Medulla oblongata (tissue), 1 donor: Measurements from ENCODE around the gene CCDC91.
A peak's percentile ranks its signal among the peaks of the same experiment; 100 is the strongest.
"Not testable (repeated sequence)": the region's sequence is repeated elsewhere in the genome, so short reads cannot be mapped to it uniquely, and the experiment has no call there.

Source experiments
- DNase-seq: peaks from one replicate; pipeline ENCODE4 v3.0.0-alpha.2; 2015; ENCODE audit errors: extremely low spot score

The CCDC91 gene

DNA sequence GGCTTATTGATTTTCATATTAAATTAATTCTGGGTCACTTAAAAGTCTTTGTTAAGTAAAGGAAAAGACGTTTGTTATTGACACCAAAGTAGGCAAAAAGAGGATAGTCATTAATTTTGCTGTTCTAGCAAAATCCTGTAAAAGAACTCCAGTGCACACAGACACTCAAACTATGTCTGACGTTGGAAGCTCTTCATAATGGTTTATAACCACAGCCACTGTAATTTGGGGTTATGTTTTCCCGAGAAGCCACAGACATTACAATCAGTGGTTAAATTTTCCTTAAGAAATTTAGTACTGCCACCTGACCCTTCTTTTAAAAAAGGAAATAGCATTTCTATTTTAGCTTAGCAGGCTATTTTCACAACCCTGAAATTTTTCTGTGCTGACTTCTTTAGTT is 267.5 kb downstream of the CCDC91 start:
- no peak for DNase-seq

DNA sequence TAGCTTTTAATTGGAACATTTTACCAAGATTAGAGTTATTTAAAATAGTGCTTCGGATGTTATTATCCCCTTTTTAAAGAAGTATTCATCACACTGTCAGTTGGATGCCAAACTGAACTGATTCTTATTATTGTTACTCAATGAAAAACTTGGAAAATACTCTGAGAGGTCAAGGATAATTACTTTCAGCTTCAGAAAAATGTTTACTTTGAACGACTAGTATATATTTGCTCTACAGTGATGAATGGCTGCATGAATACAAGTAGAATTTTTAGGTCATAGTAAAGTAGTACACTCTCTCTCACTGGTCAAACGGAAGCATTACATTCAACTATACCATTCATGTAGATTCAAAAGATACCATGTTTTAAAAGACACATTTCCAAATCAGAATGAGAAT is 269.2 kb downstream of the CCDC91 start:
- DNase-seq: no peak

DNA sequence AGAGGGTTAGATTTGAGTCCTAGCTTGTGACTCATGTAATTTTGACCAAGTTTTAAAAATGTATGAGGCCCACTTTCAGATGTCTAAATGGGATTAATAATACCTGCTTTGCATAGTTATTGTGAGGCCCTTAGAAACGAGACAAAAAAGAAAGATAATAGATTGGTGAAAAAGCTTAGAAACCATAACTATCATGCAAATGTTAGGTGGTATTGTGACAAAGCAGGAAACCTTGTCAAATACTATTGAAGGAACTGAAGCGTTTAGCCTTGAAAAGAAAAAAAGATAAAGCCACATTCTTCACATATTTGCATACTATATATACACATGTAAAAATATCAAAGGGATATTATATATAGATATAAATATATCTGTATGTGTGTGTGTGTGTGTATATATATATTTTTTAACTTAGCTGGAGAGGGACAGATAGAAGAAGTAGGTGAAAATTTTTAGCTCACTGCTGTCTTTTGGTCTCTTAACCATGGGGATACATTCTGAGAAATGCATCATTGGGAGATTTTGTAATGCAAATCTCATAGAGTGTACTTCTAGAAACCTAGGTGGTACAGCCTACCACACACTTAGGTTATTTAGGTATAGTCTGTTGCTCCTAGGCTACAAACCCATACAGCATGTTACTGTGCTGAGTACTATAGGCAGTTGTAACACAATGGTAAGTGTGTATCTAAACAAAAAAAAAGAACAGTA is 270.3 kb downstream of the CCDC91 start:
- no peak for DNase-seq

DNA sequence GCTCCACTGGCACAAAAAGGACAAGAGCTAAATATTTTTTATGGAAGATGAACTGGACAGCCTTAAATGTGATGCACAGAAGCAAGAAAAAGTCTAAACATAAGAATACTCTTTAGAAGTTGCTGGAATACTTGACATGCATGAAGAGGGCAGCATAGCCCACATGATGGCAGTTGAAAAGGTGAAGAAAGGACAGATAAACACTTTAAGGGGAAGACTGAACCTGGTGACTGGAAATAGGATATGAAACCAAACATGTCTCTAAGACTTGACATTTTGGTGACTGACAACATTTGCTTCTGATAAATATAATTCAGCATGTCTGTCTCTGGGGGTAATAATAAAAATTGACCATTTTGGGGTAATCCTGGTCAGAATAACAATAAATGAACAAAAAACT is 273.1 kb downstream of the CCDC91 start:
- no peak for DNase-seq

DNA sequence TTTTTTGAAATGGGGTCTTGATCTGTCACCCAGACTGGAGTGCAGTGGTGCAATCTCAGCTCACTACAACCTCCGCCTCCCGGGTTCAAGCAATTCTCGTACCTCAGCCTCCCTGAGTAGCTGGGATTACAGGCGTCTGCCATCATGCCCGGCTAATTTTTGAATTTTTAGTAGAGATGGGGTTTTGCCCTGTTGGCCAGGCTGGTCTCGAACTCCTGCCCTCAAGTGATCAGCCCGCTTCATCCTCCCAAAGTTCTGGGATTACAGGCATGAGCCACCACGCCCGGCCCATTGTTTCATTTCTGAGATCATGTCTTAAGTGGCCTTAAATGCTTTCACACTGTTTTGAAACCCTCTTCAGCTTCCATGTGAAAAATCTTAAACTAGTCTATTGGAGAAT is 281.5 kb downstream of the CCDC91 start:
- DNase-seq: not testable (repeated sequence)

DNA sequence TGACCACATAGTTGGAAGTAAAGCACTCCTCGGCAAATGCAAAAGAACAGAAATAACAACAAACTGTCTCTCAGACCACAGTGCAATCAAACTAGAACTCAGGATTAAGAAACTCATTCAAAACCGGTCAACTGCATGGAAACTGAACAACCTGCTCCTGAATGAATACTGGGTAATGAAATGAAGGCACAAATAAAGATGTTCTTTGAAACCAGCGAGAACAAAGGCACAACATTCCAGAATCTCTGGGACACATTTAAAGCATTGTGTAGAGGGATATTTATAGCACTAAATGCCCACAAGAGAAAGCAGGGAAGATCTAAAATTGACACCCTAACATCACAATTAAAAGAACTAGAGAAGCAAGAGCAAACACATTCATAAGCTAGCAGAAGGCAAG is 285.9 kb downstream of the CCDC91 start:
- DNase-seq: peak; percentile 24

DNA sequence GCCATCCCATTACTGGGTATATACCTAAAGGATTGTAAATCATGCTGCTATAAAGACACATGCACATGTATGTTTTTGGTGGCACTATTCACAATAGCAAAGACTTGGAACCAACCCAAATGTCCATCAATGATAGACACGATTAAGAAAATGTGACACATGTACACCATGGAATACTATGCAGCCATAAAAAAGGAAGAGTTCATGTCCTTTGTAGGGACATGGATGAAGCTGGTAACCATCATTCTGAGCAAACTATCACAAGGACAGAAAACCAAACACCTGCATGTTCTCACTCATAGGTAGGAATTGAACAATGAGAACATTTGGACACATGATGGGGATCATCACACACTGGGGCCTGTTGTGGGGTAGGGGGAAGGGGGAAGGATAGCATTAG is 288.8 kb downstream of the CCDC91 start:
- not testable (repeated sequence) for DNase-seq

DNA sequence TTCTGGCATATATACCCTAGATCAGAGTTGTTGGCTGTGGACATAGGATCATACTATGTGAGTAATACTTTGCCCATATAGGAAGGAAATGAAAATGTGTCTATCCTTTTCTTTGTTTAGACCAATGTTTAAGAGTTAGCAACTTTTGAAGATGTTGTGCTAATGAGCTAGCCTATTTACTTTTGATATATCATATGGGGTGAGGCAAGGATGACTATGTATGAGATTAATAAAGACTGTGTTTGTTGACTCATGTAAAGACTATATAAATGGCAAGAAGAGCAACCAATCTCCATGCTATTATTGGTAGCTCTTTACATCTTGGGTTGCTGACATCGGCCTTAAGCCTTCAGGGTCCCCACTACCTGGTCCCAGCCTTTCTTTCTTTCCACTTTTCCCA is 289.4 kb downstream of the CCDC91 start:
- DNase-seq: no peak

DNA sequence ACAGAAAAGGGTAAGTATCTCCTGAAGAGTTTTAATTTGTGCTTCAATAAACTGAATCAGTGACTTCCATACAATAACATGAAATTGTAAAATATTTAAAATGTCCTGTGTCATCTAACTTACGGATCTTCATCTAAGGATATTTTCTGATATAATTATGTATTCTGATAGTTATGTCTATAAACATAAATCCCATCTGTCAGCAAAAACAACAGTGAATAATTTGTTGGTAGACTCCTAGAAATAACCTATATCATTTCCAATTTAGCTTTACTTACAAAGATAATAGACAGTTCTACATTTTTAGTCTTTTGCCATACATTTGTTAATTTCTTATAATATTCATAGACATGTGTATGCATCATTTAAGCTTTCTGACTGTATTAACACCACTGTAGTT is 293.9 kb downstream of the CCDC91 start:
- DNase-seq: no peak

DNA sequence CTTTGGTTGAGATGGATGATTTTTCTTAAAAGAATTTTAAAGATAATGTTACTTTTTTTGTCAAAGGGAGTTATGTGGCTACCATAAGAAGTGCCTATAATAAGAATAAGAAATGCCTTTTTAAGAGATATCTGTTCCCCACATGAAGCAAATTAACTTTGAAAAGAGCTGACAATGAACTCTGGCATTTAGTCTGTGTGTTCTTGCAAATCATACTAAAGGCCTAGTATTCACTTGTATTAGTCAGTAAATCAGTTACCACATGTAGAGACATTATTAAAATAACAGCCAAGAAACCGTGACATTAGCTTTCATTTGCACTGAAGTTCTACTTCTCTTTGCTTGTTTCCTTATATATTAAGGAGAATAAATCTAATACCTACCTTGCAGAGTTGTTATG is 296.3 kb downstream of the CCDC91 start:
- no peak for DNase-seq

DNA sequence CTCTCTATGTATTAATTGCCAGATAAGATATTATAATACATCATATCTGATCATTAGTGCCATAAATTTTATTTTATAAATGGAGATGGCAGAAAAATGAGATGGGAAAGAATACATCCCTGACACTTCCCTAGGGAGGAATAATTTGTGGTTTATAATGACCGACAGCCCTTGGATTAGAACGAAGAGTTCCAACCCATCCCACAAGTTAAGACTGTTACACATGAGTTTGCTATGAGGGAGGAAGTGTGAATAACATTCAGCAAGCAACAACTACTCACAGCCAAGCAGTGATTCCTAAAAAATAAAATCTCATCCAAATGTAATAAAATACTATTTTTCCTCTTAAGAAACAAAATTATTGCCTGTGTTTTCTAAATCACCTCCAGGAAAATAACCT is 299.0 kb downstream of the CCDC91 start:
- DNase-seq: no peak

DNA sequence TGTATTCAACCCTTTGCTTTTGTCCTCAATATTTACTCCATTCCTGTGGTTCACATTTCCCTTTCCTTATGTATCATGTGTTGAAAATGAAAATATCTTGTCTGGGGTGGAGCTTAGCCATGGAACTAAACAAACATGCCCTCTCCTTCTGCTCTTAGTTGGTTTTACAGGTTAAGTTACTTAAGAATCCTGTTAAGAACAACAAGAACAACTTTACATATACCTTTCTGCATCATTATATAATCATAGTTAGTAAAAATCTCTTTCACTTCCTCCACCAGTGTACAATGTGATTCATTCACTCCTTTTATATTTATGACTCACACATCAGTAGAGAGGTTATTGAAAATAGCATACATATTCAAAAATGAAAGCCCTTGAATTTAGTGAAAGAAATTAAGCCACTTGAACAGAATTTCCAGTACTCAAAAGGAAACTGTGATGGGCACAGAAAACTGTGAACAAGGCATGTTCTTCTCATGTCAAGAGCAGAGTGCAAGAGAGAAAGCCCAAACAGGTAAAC is 307.7 kb downstream of the CCDC91 start:
- DNase-seq: no peak

DNA sequence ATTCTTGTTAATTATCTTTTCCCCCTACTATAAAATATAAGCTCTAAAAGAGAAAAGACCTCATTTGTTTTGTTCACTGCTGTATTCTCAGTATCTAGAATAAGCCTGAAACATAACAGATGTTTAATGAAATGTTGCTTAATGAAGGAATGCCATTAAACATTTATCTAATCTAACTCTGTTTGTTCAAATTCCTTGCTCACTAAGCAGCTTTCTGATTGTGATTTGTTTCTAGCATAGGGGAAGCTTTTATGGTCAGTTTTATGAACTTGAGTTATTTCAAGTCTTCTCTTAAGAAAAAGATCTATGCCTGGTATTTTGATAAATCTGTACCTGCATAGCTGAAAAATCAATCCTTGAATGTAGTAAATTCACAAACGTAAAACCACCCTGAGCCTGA is 308.6 kb downstream of the CCDC91 start:
- no peak for DNase-seq

DNA sequence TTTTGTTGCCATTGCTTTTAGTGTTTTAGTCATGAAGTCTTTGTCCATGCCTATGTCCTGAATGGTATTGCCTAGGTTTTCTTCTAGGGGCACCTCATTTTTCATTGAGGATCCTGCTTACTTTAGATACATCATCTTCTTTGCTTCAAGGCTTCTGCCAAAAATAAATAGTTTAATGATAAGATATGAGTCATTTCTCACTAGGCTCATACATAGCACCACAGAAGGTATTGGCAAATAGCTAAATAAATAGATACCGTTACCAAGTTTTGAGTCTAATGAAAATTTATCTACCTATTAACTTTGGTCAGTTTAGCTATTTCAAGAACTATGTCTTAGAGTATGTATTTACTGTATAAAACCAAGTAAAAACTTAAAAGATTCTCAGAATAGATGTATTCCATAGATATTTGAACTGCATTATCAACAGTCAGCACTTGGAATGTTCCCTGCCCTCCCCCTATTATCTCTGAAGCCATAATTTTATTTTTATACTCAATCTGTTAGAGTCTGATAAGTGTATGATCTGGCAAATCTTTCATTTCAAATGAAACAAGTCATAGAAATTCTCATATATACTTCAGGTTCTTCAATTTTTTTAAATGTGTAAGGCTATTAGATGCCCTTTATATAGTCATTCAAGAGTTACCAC is 310.2 kb downstream of the CCDC91 start:
- no peak for DNase-seq

DNA sequence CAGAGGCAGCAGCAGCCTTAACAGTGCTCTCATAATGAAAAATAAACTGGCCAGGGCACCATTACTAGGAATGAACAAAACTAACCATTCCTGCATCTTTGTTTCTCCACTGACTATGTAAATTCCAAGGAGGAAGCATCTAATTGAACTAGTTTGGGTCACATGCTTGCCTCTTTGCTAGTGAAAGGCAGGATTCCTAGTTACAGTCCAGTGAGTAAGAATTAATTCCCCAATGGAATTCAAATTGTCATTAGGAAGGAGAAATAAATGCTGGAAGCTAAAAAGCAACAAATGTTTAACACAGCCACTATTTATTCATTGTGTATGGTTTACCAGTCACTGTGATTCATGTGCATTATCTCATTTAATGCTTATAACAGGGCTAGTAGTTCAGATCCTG is 316.0 kb downstream of the CCDC91 start:
- no peak for DNase-seq

DNA sequence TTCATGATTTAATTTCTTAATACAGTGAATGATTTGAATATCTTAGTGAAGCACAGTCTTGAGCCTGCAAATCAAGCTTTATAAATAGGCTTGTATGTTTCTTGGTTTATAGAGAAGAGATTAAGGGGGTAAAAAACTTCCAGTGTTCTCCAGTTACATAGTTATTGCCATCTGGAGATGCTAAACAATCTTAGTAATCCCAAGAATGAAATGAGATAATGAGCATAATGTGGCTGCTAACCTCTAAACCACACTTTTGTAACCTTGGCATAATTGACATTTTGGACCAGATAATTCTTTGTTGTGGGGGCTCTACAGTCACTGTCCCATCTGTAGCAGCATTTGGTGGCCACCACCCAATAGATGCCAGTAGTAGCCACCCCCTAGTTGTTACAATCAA is 316.8 kb downstream of the CCDC91 start:
- DNase-seq: no peak

DNA sequence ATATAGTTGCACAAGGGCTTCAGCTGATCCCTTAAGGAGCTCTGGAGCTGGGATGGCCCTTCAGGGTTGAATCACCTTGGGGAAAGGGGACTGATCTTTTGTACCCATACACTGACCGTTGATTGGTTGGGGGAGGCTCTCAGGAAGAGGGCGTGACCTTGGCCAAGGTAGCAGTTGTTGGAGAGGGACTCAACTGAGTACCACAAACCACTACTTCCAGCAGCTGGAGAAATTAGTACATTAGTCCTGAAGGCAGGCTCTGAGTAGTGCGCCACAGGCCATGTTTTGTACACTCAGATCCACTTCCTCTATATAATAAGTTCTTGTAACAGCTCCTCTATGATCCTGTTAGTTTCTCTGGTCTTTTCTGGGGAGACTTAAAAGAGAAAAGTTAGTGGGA is 317.6 kb downstream of the CCDC91 start:
- DNase-seq: no peak

DNA sequence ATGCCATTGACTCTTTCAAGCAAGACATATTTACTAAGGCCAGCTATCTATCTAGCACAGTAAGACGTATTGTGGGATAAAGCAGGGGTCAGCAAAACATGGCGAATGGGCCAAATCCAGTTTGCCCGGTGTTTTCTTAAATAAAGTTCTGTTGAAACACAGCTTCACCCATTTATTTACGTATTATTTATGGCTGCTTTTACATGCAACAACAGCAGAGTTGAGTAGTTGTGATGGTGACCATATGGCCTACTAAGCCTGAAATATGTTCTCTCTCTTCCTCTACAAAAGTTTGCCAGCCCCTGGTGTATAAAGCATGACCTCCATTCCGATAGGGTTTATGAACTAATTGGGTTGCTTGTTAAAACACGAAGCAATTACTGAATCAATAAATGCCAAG is 322.1 kb downstream of the CCDC91 start:
- no peak for DNase-seq

DNA sequence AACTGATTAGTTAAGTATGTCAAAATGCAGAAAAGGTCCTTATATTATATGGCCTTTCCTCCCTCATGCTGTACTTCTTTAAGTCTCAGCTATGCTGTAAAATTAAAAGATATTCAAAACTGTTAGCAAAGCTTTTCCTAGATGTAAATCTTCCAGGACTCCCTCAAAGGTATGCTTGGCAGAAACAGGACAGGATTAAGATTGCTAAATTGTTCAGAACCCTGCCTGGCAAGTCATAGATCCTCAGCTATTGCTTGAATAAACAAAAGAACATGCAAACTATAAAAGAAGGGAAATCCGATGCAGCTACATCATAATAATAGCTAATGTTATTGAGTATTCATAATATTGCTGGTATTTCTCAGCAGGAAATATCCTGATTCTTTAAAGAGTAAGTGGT is 322.6 kb downstream of the CCDC91 start:
- DNase-seq: no peak

DNA sequence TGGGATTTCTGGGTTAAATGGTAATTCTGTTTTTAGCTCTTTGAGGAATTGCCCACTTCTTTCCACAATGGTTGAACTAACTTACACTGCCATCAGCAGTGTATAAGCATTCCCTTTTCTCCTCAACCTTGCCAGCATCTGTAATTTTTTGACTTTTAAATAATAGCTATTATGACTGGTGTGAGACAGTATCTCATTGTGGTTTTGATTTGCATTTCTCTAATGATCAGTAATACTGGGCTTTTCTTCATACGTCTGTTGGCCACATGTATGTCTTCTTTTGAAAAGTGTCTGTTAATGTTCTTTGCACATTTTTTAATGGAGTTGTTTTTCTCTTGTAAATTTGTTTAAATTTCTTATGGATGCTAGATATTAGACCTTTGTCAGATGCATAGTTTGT is 323.7 kb downstream of the CCDC91 start:
- DNase-seq: no peak

DNA sequence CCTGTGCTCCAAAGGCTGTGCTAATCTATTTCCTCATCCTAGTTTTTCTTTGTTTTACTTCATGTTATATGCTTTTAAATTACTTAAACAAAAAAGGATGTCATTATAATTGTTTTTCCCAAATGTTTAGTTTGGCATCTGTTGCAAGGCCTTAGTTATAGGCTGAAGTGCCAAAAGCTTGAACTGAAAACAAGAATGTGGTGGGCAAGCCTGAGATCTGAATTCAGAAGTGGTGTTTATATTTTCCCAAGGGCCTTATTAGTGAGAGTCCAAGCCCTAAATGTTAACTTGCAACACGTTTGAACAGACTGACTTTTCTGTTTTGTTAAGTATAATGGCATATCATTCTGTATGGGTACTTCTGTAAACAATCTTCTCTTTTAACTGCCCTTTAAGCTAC is 326.8 kb downstream of the CCDC91 start:
- no peak for DNase-seq

DNA sequence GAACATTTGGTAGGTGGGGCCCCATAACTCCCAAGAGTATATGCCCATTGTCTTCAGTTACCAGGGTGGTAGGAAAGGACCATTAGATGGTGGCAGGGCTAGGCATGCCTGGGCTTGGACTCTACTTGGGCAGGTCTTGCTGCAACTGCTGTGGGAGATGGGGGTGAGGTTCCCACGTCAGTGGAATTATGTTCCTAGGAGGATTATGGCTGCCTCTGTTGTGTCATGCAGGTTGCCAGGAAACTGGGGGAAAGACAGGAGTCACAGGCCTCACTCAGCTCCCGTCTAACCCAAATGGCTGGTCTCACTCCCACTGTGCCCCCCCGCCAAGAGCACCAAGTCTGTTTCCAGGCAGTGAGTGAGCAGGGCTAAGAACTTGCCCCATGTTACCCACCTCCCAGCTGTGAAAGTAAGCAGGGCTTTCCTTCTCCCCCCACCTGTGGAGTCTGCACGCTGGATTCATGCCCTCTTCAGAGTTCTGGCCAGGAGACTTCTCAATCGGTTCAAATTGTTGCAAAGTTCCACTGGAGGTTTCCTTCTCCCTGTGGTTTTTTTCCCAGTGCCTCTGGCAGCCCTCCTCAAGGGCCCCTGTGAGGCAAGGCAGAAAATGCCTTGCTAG is 337.5 kb downstream of the CCDC91 start:
- DNase-seq: no peak

DNA sequence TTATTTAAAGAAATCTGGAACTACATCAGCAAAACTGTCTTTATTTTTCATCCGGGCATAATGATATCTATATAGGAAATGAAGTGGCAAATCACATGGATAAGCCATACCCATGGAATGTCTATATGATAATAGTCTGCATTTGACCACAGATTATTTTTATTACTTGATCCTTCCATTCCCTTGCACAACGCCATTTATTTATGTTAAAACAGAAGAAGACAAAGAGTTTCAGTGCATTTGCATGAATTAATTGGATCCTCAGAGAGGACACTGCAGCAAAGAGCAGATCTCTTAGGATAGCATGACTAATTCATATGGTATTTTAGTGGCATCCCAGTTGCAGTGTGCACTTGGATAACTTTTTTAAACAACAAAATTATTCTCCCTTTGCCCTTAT is 345.0 kb downstream of the CCDC91 start:
- DNase-seq: no peak
